Duodenal mucosa (tissue), 2 donors: ENCODE data around the gene NEDD9.

Experiments used
- H3K27ac ChIP-seq: one replicate; pipeline ENCODE4 v1.7.0; 2013; ENCODE audit warnings: low read depth, low read length
- H3K27me3 ChIP-seq, 2 donors: one replicate each; pipeline ENCODE4 v1.7.0; 2013; ENCODE audit warnings: low read length in 2 of 2, control low read depth in 1 of 2; ENCODE audit not compliant: insufficient read depth in 2 of 2, control insufficient read depth in 1 of 2
- H3K36me3 ChIP-seq, 2 donors: one replicate each; pipeline ENCODE4 v1.7.0; 2013; ENCODE audit warnings: low read length in 2 of 2, control low read depth in 1 of 2; ENCODE audit not compliant: insufficient read depth in 2 of 2, control insufficient read depth in 1 of 2
- H3K4me1 ChIP-seq, 2 donors: one replicate each; pipeline ENCODE4 v1.7.0; 2013; ENCODE audit warnings: low read length in 2 of 2, control low read depth in 1 of 2; ENCODE audit not compliant: insufficient read depth in 2 of 2, control insufficient read depth in 1 of 2
- H3K4me3 ChIP-seq, 2 donors: one replicate each; pipeline ENCODE4 v1.7.0; 2013; ENCODE audit warnings: low read length in 2 of 2, low read depth in 1 of 2
- H3K9ac ChIP-seq, 2 donors: one replicate each; pipeline ENCODE4 v1.7.0; 2013; ENCODE audit warnings: low read length in 2 of 2, low read depth in 1 of 2
- H3K9me3 ChIP-seq, 2 donors: one replicate each; pipeline ENCODE4 v1.7.0; 2013; ENCODE audit warnings: low read length in 2 of 2, control low read depth in 1 of 2; ENCODE audit not compliant: control insufficient read depth in 1 of 2

The NEDD9 gene

GRCh38 chr6:11194356-11195218, 37.9 kb downstream of the NEDD9 start:
- Histone ChIP-seq H3K9ac (no peak overlapping the region), H3K9me3 (no peaks in the 10 kb centered on the region), H3K4me3 (no peak overlapping the region), H3K36me3 (peaks cover 31 to 40% of the 10 kb centered on the region in 2 donors), H3K27ac (peak overlapping the region; percentile 11), H3K27me3 (no peaks in the 10 kb centered on the region), H3K4me1 (peaks cover 7 to 8% of the 10 kb centered on the region in 2 donors)

- peaks cover 0 to under 1% of the 10 kb centered on the region in 2 donors for H3K4me1 ChIP-seq
- no peaks in the 10 kb centered on the region for H3K27me3 ChIP-seq
- no peak overlapping the region for H3K4me3 ChIP-seq
- H3K9ac ChIP-seq = no peak overlapping the region
- H3K9me3 ChIP-seq = no peaks in the 10 kb centered on the region
- no peak overlapping the region for H3K27ac ChIP-seq
- peaks cover 29 to 48% of the 10 kb centered on the region in 2 donors for H3K36me3 ChIP-seq
Measured at GRCh38 chr6:11193434-11193833, 39.0 kb downstream of the NEDD9 start.

- no peak overlapping the region for H3K27ac ChIP-seq
- H3K4me1 ChIP-seq = no peaks in the 10 kb centered on the region
- H3K27me3 ChIP-seq = no peaks in the 10 kb centered on the region
- H3K36me3 ChIP-seq = peaks cover 36 to 60% of the 10 kb centered on the region in 2 donors
- H3K9me3 ChIP-seq = no peaks in the 10 kb centered on the region
- no peak overlapping the region for H3K4me3 ChIP-seq
- no peak overlapping the region for H3K9ac ChIP-seq
Measured at GRCh38 chr6:11192167-11192566, 40.3 kb downstream of the NEDD9 start.

- no peak overlapping the region for H3K4me3 ChIP-seq
- H3K27ac ChIP-seq = no peak overlapping the region
- no peaks in the 10 kb centered on the region for H3K4me1 ChIP-seq
- peaks cover 35 to 71% of the 10 kb centered on the region in 2 donors for H3K36me3 ChIP-seq
- H3K9ac ChIP-seq = no peak overlapping the region
- H3K9me3 ChIP-seq = no peaks in the 10 kb centered on the region
- no peaks in the 10 kb centered on the region for H3K27me3 ChIP-seq
Measured at GRCh38 chr6:11190625-11191245, 41.7 kb downstream of the NEDD9 start.

GRCh38 chr6:11189865-11190624, 42.4 kb downstream of the NEDD9 start:
- Histone ChIP-seq H3K36me3 (peaks cover 42 to 78% of the 10 kb centered on the region in 2 donors), H3K9me3 (no peaks in the 10 kb centered on the region), H3K4me3 (no peak overlapping the region)

GRCh38 chr6:11188161-11188915, 44.1 kb downstream of the NEDD9 start:
- H3K9me3 ChIP-seq = no peaks in the 10 kb centered on the region
- no peak overlapping the region for H3K9ac ChIP-seq
- no peaks in the 10 kb centered on the region for H3K27me3 ChIP-seq
- no peak overlapping the region for H3K27ac ChIP-seq
- no peaks in the 10 kb centered on the region for H3K4me1 ChIP-seq
- H3K4me3 ChIP-seq = no peak overlapping the region
- peaks cover 54 to 89% of the 10 kb centered on the region in 2 donors for H3K36me3 ChIP-seq

More at GRCh38 chr6:11189865-11190624, 42.4 kb downstream of the NEDD9 start:
- Histone ChIP-seq H3K9ac (no peak overlapping the region), H3K27ac (no peak overlapping the region), H3K27me3 (no peaks in the 10 kb centered on the region), H3K4me1 (no peaks in the 10 kb centered on the region)

- Histone ChIP-seq H3K27ac (no peak overlapping the region), H3K27me3 (no peaks in the 10 kb centered on the region), H3K9me3 (no peaks in the 10 kb centered on the region), H3K4me1 (no peaks in the 10 kb centered on the region), H3K9ac (no peak overlapping the region), H3K4me3 (no peak overlapping the region), H3K36me3 (peaks cover 54 to 82% of the 10 kb centered on the region in 2 donors)
Measured at GRCh38 chr6:11187301-11187700, 45.2 kb downstream of the NEDD9 start.

GRCh38 chr6:11185204-11185842, 47.1 kb downstream of the NEDD9 start:
- no peak overlapping the region for H3K4me3 ChIP-seq
- no peaks in the 10 kb centered on the region for H3K4me1 ChIP-seq
- H3K36me3 ChIP-seq = peaks cover 43 to 62% of the 10 kb centered on the region in 2 donors
- H3K27ac ChIP-seq = no peak overlapping the region
- H3K9ac ChIP-seq = no peak overlapping the region
- no peaks in the 10 kb centered on the region for H3K27me3 ChIP-seq
- H3K9me3 ChIP-seq = no peaks in the 10 kb centered on the region

- H3K9ac ChIP-seq = no peak overlapping the region
- H3K9me3 ChIP-seq = no peaks in the 10 kb centered on the region
- no peaks in the 10 kb centered on the region for H3K27me3 ChIP-seq
- H3K27ac ChIP-seq = no peak overlapping the region
- H3K4me1 ChIP-seq = no peaks in the 10 kb centered on the region
- H3K36me3 ChIP-seq = peaks cover 37 to 48% of the 10 kb centered on the region in 2 donors
- H3K4me3 ChIP-seq = no peak overlapping the region
Measured at GRCh38 chr6:11183761-11184362, 48.6 kb downstream of the NEDD9 start.
